Inflammatory macrophage treated with lipopolysaccharide for 1 hour (primary cell): ENCODE measurements around the gene NDUFB6.
A peak's percentile ranks its signal among the peaks of the same experiment; 100 is the strongest.

Source experiments
- DNase-seq, 2 donors: peaks; one replicate each; pipeline ENCODE4 v3.0.0-alpha.2; 2020 to 2022

NDUFB6 gene

DNA sequence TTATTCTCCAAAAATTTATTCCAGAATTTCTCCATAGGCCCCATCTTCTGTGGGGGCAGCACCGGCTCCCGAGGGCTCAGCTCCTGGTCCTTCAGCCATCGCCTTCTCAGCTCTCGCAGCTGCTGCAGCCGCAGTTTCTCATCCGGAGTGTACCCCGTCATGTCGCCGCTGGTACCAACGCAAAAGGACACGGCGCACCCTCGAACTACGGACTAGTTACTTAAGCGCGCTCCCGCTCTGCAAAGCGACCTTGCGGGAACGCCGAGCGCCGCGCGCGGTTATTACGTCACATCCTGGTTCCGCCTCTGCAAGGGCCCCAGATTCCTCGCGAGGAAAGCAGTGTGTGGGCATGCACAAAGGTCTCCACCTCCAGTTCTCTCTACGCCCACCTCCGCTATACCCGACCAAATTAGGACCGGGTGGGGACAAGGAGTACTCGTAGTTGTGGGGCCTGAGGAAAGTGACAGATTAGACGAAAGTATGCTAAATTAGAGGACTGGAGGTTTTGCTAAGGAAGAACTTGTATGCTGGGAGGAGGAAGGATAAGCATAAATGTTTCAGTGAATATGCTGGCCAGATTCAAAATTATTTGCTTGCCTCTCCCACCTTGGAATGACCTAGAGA lies at the start of gene NDUFB6:
Gene NDUFB6 (minus strand): TSS at position 260 of the 624 bp plus-strand sequence. CDS start 99 bp downstream, at position 161.
- peak; percentile 90 to 97 for DNase-seq

GRCh38 chr9:32618261-32618660 lies 45.3 kb upstream of the NDUFB6 start:
- DNase-seq = no peak

DNA sequence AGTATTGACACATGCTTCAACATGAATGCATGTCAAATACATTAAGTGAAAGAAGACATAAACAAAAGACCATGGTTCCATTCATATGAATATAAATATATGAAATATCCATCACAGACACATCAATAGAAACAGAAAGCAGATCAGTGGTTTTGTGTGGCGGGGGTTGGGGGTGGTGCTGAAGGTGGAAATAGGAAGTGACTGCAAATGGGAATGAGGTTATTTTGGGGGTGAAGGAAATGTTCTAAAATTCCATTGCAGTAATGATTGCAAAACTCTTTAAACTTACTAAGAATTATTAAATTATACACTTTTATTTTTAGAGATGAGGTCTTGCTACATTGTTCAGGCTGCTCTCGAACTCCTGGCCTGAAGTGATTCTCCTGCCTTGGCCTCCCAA lies 33.9 kb upstream of the NDUFB6 start:
- peak in 1 of 2 donors; percentile 31 for DNase-seq

GRCh38 chr9:32603914-32604852 lies 31.2 kb upstream of the NDUFB6 start:
- DNase-seq = no peak

DNA sequence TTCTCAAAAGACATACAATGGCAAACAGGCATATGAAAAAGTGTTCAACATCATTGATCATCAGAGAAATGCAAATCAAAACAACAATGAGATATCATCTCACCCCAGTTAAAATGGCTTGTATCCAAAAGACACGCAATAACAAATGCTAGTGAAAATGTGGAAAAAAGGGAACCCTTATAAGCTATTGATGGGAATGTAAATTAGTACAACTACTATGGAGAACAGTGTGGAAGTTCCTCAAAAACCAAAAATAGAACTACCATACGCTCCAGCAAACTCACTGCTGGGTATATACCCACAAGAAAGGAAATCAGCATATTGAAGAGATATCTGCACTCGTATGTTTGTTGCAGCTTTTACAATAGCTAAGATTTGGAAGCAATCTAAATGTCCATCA lies 26.1 kb upstream of the NDUFB6 start:
- peak; percentile 18 to 45 for DNase-seq

DNA sequence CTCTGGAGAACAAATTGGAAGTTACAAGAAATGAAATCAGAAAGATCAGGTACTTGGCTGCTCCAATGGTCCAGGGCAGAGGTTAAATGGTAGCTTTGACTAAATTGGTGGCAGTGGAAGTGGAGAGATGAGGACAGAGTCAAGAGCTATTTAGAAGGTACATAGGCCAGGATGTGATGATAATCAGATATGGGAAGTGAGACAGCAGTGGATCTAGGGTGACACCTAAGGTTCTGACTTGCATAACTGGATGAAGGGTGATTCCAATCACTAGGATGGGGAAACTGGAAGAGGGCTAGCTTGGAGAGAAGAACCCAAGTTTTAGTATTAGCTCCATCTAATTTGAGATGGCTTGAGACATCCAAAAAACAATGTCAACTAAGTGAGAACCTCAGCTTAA lies 24.0 kb upstream of the NDUFB6 start:
- no peak for DNase-seq

DNA sequence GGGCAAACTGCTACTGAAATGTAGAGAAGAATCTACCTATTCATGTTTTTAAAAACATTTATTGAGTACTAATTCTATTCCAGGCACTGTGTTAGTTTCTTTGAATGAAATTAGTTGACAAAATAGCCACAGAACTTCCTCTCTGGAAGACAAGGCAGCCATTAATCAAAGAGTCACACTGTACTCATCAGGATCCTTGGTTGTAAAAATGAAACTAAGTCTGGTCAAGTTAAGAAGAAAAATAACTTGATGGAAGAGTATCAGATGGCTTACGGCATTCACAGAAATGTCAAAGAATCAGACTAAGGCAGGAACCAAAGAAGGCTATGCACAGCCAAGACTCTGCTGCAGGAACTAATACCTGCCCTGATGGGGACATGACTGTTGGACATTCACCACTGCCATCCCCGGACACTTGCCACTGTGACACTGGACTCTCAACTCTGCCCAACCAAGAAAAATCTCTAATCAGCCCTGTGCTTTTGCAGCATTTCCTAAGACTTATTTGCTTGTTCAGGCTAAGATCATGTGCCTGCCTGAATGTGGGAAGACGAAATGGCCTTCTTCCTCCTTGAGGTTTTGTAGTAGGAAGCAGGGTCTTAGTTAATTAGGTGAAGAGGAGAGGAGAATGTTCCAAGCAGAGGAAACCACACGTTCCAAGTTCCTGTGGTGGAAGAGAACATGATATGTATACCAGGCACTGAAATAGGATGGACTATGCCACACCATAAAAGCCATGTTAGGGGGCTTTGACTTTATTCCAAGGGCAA lies 23.3 kb upstream of the NDUFB6 start:
- peak; percentile 51 to 75 for DNase-seq

DNA sequence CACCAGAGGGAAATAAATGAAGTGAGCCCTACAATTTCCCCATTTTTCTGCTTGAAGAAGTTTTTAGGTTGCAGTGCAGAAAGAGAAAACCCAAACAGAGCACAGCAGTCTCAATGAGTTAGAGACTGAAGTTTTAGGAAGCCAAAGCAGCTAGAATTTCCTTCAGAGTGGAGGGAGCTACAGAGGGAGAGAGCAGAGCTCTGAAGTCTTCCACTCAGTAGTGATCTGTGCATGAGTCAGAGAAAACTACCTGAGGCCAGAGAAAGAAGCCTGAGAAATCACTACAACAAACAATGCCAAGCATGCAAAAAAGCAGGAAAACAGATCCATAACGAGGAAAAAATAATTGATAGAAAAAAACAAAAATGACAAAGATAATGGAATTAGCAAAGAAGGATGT lies 17.9 kb upstream of the NDUFB6 start:
- DNase-seq = no peak

DNA sequence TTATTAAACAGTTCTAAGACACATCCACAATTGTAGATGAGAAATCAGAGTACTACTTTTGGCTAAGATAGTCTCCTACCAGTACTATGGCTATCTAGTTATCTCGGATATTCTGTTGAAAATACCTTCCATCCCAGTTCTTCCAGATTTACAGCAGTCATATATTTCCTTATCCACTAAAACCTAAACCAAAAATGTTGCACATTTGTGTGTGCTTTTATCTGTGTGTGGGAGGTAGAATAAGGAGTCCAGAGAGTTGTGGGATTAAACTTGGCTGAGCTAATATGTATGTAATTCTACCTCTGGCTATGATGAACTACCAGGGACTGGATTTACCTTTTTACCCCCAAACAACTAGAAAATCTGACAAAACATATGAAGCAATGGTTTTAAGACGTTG lies 17.5 kb upstream of the NDUFB6 start:
- DNase-seq = no peak

DNA sequence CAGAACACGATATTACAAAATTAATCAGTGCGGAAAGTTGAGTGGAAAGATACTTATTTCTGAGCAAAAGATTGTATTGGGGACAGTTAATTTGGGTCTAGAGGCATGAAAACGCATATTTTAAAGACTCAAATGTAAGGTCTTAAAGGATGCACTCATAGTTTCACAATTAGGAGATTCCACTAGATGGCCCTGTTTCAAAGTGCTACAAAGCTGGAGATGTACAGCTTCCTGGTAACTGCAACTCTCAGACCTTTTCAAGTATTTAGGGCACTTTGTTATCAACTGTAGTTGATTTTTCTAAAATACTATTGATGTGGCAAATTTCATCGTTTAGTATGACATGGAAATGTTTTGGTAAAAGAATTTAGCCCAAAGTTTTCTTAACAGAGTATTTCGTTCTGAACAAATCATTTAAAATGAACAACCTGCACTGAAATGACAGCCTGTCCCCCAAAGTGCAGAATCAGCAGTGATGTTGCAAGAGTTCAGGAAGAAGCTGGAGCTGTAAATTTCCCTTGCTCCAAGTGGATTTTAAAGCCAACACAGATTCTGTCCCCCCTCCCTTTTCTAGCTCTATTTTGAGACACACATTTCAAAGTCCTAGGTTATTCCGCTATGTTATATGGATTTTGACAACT lies 16.2 kb upstream of the NDUFB6 start:
- peak; percentile 44 to 69 for DNase-seq

GRCh38 chr9:32587901-32588300 lies 14.9 kb upstream of the NDUFB6 start:
- no peak for DNase-seq

DNA sequence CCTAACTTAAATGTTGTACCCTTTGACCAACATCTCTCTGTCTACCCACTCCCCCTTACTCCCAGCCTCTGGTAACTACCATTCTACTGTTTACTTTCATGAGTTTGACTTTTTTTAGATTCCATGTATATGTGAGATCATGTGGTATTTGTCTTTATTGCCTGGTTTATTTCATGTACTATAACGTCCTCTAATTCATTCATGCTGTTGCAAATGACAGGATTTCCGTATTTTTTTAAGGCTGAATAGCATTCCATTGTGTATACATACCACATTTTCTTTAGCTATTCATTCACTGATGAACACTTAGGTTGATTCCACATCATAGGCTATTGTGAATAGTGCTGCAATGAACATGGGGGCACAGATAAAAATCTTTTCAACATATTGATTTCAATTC lies 11.8 kb upstream of the NDUFB6 start:
- DNase-seq = no peak

DNA sequence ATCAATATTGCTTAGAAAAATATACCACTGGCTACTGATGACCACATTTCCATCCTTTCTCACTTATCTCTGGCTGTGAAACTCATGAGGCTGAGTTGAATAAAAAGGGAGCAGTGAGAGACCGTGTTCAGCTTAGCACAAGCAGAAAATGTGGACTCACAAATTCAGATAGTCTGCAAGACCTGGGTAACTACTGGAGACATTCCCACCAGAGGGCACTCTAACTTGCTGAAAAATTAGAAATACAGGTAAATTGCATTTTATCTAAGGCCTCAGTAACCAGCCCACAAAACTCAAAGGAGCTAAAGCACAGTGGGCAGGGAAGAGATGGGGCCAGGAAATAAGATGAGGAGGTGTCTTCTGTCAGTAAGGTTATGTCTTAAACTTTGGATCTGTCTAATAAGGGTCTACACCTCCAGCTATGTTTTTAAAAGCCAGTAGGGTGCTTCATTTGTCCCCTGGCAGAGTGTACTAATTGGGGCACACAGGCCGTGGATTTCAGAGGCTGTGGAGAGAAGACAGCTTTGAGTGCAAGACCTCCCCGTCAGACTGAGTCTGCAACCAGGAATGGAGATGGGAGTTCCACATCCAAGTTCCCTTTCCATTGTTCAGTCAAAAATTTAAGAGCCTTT lies 8.7 kb upstream of the NDUFB6 start:
- DNase-seq = peak; percentile 31 to 62

DNA sequence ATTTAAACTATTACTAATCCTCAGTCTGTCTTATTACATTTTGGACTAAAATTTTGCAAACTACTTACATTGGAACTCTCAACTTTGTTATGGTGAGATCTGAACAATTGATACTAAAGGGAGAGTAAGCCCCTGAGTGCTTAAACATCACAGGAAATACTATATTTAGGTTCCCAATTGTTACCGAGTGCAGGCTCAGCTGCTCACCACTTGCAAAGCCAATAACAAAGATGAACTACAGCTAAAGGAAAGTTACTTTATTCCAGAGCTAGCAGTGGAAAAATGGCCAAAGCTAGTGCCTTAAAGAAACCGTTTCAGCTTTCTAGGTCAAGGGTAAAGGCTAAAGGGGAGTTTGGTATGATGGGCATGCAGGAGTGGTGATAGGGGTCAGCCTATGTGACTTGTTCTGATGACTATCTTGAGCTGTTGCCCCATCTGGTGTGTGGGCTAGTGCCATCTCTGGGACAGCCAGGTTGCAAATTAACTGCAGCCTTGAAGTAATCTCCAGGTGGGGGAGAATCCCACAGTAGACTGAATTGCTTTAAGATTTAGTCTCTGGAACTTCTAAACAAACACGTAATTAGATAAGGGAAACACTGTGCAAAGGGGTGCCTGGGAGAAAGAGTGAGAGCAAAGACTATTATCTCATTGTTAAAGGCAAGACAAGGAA lies 7.8 kb upstream of the NDUFB6 start:
- no peak for DNase-seq

GRCh38 chr9:32579706-32580331 lies 6.9 kb upstream of the NDUFB6 start:
- peak; percentile 25 to 93 for DNase-seq

DNA sequence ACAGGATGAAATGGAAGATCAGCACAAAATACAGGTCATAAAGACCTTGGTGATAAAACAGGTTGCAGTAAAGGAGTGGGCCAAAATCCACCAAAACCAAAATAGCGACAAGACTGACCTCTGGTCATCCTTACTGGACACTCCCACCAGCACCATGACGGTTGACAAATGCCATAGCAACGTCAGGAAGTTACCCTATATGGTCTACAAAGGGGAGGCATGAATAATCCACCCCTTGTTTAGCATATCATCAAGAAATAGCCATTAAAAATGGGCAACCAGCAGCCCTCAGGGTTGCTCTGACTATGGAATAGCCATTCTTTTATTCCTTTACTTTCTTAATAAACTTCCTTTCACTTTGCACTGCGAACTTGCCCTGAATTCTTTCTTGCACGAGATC lies 6.0 kb upstream of the NDUFB6 start:
- DNase-seq = no peak

DNA sequence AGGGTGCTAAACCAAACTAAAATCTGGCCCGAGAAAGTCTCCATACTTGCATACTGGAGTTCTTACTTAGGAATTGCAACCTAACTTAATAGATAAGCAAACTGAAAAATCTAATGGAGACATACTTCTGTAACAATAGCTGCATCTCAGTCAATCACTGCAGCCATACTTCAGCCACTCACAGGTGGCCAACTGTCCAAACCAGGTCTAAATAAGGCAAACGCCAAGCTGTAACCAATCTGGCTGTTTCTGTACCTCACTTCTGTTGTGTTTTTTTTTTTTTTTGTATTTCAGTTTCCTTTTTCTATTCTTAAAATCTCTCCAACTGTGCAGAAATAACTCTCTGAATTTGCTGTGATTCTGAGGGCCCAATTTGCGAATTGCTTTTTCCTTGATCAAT lies 4.4 kb upstream of the NDUFB6 start:
- no peak for DNase-seq

DNA sequence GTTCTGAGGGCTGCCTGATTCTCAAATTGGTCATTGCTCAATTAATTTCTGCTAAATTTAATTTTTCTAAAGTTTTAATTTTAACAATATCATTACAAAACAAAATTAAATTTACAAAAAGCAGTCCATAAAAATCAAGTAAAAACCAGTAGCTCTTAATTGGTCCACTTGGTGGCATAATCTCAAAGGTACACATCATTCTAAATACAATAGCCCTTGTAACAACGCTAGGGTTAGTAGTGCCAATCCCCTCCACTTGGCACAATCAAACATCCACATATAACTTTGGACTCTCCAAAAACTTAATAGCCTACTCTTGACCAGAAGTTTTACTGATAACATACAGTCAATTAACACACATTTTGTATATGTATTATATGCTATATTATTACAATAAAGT lies 1.9 kb upstream of the NDUFB6 start:
- DNase-seq = no peak

- DNase-seq = peak; percentile 76 to 84
Measured at GRCh38 chr9:32573821-32574220, 862 bp upstream of the NDUFB6 start.

DNA sequence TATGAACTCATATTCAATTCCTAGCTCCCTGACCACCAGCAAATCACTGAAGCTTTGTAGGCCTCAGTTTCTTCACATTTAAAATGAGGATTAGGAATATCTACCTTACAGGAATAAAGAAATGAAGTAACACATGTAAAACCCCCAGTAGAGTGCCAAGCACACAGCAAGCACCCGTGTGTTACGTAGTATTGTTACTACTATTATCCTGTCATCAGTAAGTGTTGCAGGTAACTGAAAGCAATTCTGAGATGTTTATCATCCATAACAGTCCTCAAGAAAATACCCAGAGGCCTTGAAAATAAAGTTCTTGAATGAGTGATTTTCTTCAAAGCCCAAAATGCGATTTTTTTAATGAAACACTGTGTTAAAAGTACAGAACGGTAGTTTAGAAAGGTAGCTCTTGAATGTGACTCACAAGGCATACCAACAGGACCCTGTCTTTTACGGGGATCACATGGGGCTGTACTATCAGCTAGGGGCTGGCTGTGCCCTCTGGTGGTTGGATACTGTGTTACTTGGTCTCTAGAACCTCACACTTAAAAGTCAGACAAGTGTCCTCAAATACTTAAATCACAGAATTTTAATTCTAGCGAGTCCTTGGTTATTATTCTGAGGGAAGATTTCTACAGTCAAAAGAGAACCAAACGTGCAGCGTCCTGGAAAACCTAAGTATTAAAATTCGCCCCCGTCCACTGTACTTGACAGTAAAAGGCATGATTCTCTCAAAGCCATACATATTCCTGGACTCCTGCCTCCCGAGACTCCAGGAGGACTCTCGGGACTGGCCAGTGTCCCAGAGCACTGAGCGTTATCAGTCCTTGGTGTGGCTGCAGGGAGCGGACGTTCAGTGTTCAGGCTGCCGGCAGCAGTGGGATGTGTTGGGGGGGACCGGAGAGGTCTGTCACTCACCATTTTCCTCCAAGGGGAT lies 725 bp downstream of the NDUFB6 start:
- DNase-seq = peak; percentile 71 to 81
